ENCODE data around the gene SLC24A3.

Gene SLC24A3

DNA sequence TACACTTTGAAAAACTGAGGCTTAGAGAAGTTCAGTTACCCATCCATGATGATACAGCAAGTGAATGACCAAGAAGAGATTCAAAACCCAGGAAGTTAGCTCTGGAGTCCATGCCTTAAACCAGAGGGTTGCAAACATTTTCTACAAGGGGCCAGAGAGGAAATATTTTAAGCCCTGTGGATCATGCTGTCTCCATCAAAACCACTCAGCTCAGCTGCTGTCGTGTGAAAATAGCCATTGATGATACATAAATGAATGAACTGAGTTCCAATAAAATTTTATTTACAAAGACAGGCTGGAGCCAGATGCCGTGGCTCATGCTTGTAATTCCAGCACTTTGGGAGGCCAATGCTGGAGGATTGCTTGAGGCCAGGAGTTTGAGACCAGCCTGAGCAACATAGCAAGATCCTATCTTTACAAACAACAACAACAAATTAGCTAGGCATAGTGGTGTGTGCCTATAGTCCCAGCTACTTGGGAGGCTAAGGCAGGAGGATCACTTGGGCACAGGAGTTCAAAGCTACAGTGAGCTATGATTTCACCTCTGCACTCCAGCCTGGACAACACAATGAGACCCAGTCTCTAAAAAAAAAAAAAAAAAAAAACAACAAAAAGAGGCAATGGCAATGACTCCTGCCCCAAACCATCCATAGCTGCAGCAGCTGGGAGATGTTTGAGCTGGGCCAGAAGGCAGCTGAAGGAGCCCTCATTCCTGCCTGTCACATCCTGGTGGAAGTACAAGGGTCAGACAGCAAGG, 501.6 kb downstream of the SLC24A3 start:
- no peak overlapping the region for H3K9ac ChIP-seq (ENCODE audit: low read length)
- no peak overlapping the region for H3K4me3 ChIP-seq (ENCODE audit: low read length)
- H3K79me2 ChIP-seq (ENCODE audit: low read length): no peaks in the 10 kb centered on the region
- H3K27ac ChIP-seq (ENCODE audit: low read length): no peak overlapping the region
- no peak for TF ChIP-seq EZH2phosphoT487 (IDR thresholded peaks at IDR 0.05; ENCODE audit: low read depth)
- TF ChIP-seq, protein P1, sequence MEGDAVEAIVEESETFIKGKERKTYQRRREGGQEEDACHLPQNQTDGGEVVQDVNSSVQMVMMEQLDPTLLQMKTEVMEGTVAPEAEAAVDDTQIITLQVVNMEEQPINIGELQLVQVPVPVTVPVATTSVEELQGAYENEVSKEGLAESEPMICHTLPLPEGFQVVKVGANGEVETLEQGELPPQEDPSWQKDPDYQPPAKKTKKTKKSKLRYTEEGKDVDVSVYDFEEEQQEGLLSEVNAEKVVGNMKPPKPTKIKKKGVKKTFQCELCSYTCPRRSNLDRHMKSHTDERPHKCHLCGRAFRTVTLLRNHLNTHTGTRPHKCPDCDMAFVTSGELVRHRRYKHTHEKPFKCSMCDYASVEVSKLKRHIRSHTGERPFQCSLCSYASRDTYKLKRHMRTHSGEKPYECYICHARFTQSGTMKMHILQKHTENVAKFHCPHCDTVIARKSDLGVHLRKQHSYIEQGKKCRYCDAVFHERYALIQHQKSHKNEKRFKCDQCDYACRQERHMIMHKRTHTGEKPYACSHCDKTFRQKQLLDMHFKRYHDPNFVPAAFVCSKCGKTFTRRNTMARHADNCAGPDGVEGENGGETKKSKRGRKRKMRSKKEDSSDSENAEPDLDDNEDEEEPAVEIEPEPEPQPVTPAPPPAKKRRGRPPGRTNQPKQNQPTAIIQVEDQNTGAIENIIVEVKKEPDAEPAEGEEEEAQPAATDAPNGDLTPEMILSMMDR (IDR thresholded peaks at IDR 0.05; ENCODE audit: low read depth, low read length): no peak
- no peaks in the 10 kb centered on the region for H4K20me1 ChIP-seq (ENCODE audit: insufficient read depth, low read length)
- H3K36me3 ChIP-seq (replicated peaks; ENCODE audit: low read depth, low read length): no peaks in the 10 kb centered on the region
- no peak overlapping the region for H3K4me2 ChIP-seq (ENCODE audit: low read length)
- H3K4me1 ChIP-seq (ENCODE audit: low read length): 0 out of 2 replicates have a peak, but pooled peaks cover 5% of the 10 kb centered on the region
- H3K9me3 ChIP-seq (ENCODE audit: insufficient read depth, low read length): no peaks in the 10 kb centered on the region; the same call in 1 of the 2 replicates
- no peak overlapping the region for H2AFZ ChIP-seq (ENCODE audit: low read depth, low read length)
- peaks cover 30% of the 10 kb centered on the region for H3K27me3 ChIP-seq (ENCODE audit: low read depth, low read length)

- 0 out of 2 replicates have a peak, but pooled peaks cover 5% of the 10 kb centered on the region for H3K4me1 ChIP-seq (ENCODE audit: low read length)
- no peak overlapping the region for H3K4me2 ChIP-seq (ENCODE audit: low read length)
- H3K9ac ChIP-seq (ENCODE audit: low read length): no peak overlapping the region
- peaks cover 29% of the 10 kb centered on the region for H3K27me3 ChIP-seq (ENCODE audit: low read depth, low read length)
- no peaks in the 10 kb centered on the region for H3K36me3 ChIP-seq (replicated peaks; ENCODE audit: low read depth, low read length)
- no peak overlapping the region for H3K27ac ChIP-seq (ENCODE audit: low read length)
- H3K79me2 ChIP-seq (ENCODE audit: low read length): no peaks in the 10 kb centered on the region
- H4K20me1 ChIP-seq (ENCODE audit: insufficient read depth, low read length): no peaks in the 10 kb centered on the region
- no peak overlapping the region for H2AFZ ChIP-seq (ENCODE audit: low read depth, low read length)
- no peak for TF ChIP-seq EZH2phosphoT487 (IDR thresholded peaks at IDR 0.05; ENCODE audit: low read depth)
- TF ChIP-seq, protein P1 (IDR thresholded peaks at IDR 0.05; ENCODE audit: low read depth, low read length): no peak
- H3K9me3 ChIP-seq (ENCODE audit: insufficient read depth, low read length): no peaks in the 10 kb centered on the region; the same call in 1 of the 2 replicates
- no peak overlapping the region for H3K4me3 ChIP-seq (ENCODE audit: low read length)
Observed at GRCh38 chr20:19714579-19714840, 502.1 kb downstream of the SLC24A3 start.

- Histone ChIP-seq H3K9me3 (ENCODE audit: insufficient read depth, low read length) (no peaks in the 10 kb centered on the region; the same call in 1 of the 2 replicates), H2AFZ (ENCODE audit: low read depth, low read length) (no peak overlapping the region), H3K27ac (ENCODE audit: low read length) (no peak overlapping the region), H3K4me1 (ENCODE audit: low read length) (0 out of 2 replicates have a peak, but pooled peaks cover 5% of the 10 kb centered on the region), H3K4me2 (ENCODE audit: low read length) (no peak overlapping the region), H3K79me2 (ENCODE audit: low read length) (no peaks in the 10 kb centered on the region), H3K4me3 (ENCODE audit: low read length) (no peak overlapping the region), H4K20me1 (ENCODE audit: insufficient read depth, low read length) (no peaks in the 10 kb centered on the region), H3K36me3 (replicated peaks; ENCODE audit: low read depth, low read length) (no peaks in the 10 kb centered on the region), H3K9ac (ENCODE audit: low read length) (no peak overlapping the region), H3K27me3 (ENCODE audit: low read depth, low read length) (peaks cover 14% of the 10 kb centered on the region)
- TF ChIP-seq, protein P1 (IDR thresholded peaks at IDR 0.05; ENCODE audit: low read depth, low read length): no peak
- no peak for TF ChIP-seq EZH2phosphoT487 (IDR thresholded peaks at IDR 0.05; ENCODE audit: low read depth)
Observed at GRCh38 chr20:19715986-19716385, 503.5 kb downstream of the SLC24A3 start.

GRCh38 chr20:19718880-19719279, 506.4 kb downstream of the SLC24A3 start:
- Histone ChIP-seq H3K4me1 (ENCODE audit: low read length) (0 out of 2 replicates have a peak, but pooled peaks cover 5% of the 10 kb centered on the region), H2AFZ (ENCODE audit: low read depth, low read length) (no peak overlapping the region), H3K4me2 (ENCODE audit: low read length) (no peak overlapping the region), H3K4me3 (ENCODE audit: low read length) (no peak overlapping the region), H3K27ac (ENCODE audit: low read length) (no peak overlapping the region), H4K20me1 (ENCODE audit: insufficient read depth, low read length) (no peaks in the 10 kb centered on the region; the same call in 1 of the 2 replicates), H3K27me3 (ENCODE audit: low read depth, low read length) (peaks cover 34% of the 10 kb centered on the region), H3K9ac (ENCODE audit: low read length) (no peak overlapping the region), H3K36me3 (replicated peaks; ENCODE audit: low read depth, low read length) (no peaks in the 10 kb centered on the region), H3K79me2 (ENCODE audit: low read length) (no peaks in the 10 kb centered on the region), H3K9me3 (ENCODE audit: insufficient read depth, low read length) (no peaks in the 10 kb centered on the region)
- no peak for TF ChIP-seq EZH2phosphoT487 (IDR thresholded peaks at IDR 0.05; ENCODE audit: low read depth)
- TF ChIP-seq, protein P1 (IDR thresholded peaks at IDR 0.05; ENCODE audit: low read depth, low read length): no peak
